ENCODE data around the gene RAB11A.

DNA sequence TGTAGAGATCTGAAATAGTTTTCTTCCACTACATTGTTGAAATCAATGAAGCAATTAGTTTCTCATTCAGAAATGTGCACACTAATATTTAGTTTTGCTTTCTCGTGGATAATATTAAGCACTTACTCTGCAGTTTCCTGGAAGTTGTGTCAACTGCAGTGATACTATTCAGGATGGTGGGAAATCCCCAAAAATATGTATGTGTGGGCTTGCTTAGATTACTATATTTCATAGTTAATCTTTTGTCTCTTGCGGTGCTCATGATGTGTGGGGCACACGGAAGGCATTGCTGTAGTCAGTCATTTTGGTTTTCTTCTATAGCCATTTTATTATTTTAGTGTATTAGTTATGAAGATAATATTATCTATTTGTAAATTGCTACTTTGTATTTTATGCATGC is 19.7 kb downstream of the RAB11A start:
- TF ChIP-seq, protein P1, sequence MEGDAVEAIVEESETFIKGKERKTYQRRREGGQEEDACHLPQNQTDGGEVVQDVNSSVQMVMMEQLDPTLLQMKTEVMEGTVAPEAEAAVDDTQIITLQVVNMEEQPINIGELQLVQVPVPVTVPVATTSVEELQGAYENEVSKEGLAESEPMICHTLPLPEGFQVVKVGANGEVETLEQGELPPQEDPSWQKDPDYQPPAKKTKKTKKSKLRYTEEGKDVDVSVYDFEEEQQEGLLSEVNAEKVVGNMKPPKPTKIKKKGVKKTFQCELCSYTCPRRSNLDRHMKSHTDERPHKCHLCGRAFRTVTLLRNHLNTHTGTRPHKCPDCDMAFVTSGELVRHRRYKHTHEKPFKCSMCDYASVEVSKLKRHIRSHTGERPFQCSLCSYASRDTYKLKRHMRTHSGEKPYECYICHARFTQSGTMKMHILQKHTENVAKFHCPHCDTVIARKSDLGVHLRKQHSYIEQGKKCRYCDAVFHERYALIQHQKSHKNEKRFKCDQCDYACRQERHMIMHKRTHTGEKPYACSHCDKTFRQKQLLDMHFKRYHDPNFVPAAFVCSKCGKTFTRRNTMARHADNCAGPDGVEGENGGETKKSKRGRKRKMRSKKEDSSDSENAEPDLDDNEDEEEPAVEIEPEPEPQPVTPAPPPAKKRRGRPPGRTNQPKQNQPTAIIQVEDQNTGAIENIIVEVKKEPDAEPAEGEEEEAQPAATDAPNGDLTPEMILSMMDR (IDR thresholded peaks at IDR 0.05), result no peak
- TF ChIP-seq POLR2AphosphoS5 (IDR thresholded peaks at IDR 0.05), result no peak
